Esophagus (tissue), 2 donors: ENCODE results near the gene TMEM25. TPM values are rescaled to one million over a fixed set of nuclear protein-coding genes. Genes with fewer than 3 reads are reported as not detected.

ENCODE experiments used
- H3K27ac ChIP-seq, 2 donors: one replicate each; pipeline ENCODE4 v1.5.1; 2013; ENCODE audit warnings: low read depth in 2 of 2, mild to moderate bottlenecking in 2 of 2, inconsistent platforms in 1 of 2, low read length in 1 of 2, moderate library complexity in 1 of 2
- H3K27me3 ChIP-seq, 2 donors: one replicate each; pipeline ENCODE4 v1.6.1; 2013; ENCODE audit warnings: low read length in 2 of 2, control low read depth in 1 of 2, mild to moderate bottlenecking in 1 of 2; ENCODE audit not compliant: insufficient read depth in 2 of 2, control insufficient read depth in 1 of 2
- H3K36me3 ChIP-seq, 2 donors: one replicate each; pipeline ENCODE4 v1.6.1; 2013; ENCODE audit warnings: low read length in 1 of 2; ENCODE audit not compliant: control insufficient read depth in 2 of 2, insufficient read depth in 2 of 2
- H3K4me1 ChIP-seq, 2 donors: one replicate each; pipeline ENCODE4 v1.6.1; 2013; ENCODE audit warnings: low read length in 1 of 2; ENCODE audit not compliant: control insufficient read depth in 2 of 2, insufficient read depth in 2 of 2
- H3K4me3 ChIP-seq, 2 donors: one replicate each; pipeline ENCODE4 v1.5.1; 2013; ENCODE audit warnings: low read length in 2 of 2, mild to moderate bottlenecking in 2 of 2, low read depth in 1 of 2, moderate library complexity in 1 of 2
- H3K9me3 ChIP-seq, 2 donors: one replicate each; pipeline ENCODE4 v1.6.1; 2013; ENCODE audit warnings: mild to moderate bottlenecking in 2 of 2, low read depth in 1 of 2, low read length in 1 of 2, moderate library complexity in 1 of 2; ENCODE audit not compliant: control insufficient read depth in 2 of 2, insufficient read depth in 1 of 2
- WGBS, 2 donors: extraction: QIAGEN DNeasy Blood & Tissue Kit; methylation state at CpG; one replicate each; pipeline ENCODE4 v1.1.7; 2013; 5-methylcytosine and 5-hydroxymethylcytosine counted together
- polyA plus RNA-seq, 2 donors: library from polyadenylated mRNA; stranded (reverse); fragments of 200-250 nt; gene quantifications; one replicate each; pipeline ENCODE4 v1.2.3, GENCODE V29; 2013
- donor health status: healthy with polysubstance abuse.
- donor health status: Bipolar disorder and iron deficiency.

The TMEM25 gene
- polyA plus RNA-seq, 2 donors: 5.3 to 6.0 TPM

GRCh38 chr11:118537409-118537980, 6.5 kb downstream of the TMEM25 start:
- WGBS, 2 donors: 83 to 84% methylated on average over 6 of the region's 6 CpGs
- no peaks in the 10 kb centered on the region for H3K4me1 ChIP-seq
- no peaks in the 10 kb centered on the region for H3K9me3 ChIP-seq
- H3K4me3 ChIP-seq: no peak overlapping the region
- no peak overlapping the region for H3K27ac ChIP-seq
- H3K36me3 ChIP-seq: peaks cover 0 to 9% of the 10 kb centered on the region in 2 donors
- no peaks in the 10 kb centered on the region for H3K27me3 ChIP-seq

DNA sequence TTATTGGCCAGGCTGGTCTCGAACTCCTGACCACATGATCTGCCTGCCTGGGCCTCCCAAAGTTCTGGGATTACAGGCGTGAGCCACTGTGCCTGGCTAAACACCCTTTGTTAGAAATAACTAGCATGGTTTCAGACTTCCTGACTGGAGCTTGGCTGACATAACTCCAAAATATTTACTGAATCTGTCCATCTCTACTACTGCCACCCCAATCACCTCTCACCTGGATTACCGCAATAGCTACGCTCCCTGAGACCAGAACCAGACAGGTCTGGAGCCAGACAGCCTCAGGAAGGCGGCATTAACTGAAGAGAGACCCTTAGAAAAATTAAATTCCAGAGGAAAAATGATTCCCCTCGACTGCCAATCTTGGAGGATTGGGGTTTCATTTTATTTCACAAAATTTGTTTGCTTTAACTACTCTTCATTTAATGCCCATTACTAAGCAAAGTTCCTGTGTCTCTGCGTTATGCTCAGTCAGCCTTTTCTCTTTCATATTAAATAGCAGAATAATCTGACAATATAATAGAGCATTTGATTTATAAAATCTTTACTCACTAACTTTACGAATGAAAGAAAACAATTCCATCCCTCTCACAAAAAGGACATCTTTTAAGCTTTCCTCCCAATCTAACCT, 13.1 kb downstream of the TMEM25 start:
- 90 to 92% methylated on average over 8 of the region's 8 CpGs for WGBS, 2 donors
- Histone ChIP-seq H3K4me1 (no peaks in the 10 kb centered on the region), H3K27ac (no peak overlapping the region), H3K4me3 (no peak overlapping the region), H3K9me3 (no peaks in the 10 kb centered on the region), H3K27me3 (no peaks in the 10 kb centered on the region), H3K36me3 (peaks cover 0 to 6% of the 10 kb centered on the region in 2 donors)

- Histone ChIP-seq H3K27ac (no peak overlapping the region), H3K4me1 (no peaks in the 10 kb centered on the region), H3K27me3 (no peaks in the 10 kb centered on the region), H3K4me3 (no peak overlapping the region), H3K36me3 (peaks cover 0 to 6% of the 10 kb centered on the region in 2 donors), H3K9me3 (no peaks in the 10 kb centered on the region)
- WGBS, 2 donors: 85 to 92% methylated on average over 3 of the region's 3 CpGs
Measured at GRCh38 chr11:118544647-118545010, 13.6 kb downstream of the TMEM25 start.

GRCh38 chr11:118545533-118545932, 14.5 kb downstream of the TMEM25 start:
- Histone ChIP-seq H3K27me3 (no peaks in the 10 kb centered on the region), H3K9me3 (no peaks in the 10 kb centered on the region), H3K27ac (no peak overlapping the region), H3K4me3 (no peak overlapping the region), H3K4me1 (no peaks in the 10 kb centered on the region), H3K36me3 (peaks cover 0 to 6% of the 10 kb centered on the region in 2 donors)
- WGBS, 2 donors: 73 to 86% methylated on average over 5 of the region's 5 CpGs

DNA sequence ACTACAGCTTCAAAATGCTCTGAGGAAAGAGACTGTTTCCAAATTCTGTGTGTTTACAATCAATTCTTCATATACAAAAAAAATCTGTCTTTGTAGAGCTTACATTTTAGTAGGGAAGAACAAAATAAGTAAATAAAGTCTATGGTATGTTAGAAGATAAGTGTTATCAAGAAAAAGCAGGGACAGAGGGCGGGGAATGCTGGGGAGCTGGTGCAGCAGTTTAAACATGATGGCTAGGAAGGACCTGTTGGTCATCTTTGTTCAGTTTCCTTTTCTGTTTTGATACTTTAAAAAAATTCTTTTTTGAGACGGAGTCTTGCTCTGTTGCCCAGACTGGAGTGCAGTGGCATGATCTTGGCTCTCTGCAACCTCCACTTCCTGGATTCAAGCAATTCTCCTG, 16.1 kb downstream of the TMEM25 start:
- peaks cover 3 to 6% of the 10 kb centered on the region in 2 donors for H3K36me3 ChIP-seq
- no peaks in the 10 kb centered on the region for H3K9me3 ChIP-seq
- H3K27ac ChIP-seq: no peak overlapping the region
- H3K27me3 ChIP-seq: no peaks in the 10 kb centered on the region
- H3K4me1 ChIP-seq: no peaks in the 10 kb centered on the region
- H3K4me3 ChIP-seq: no peak overlapping the region
- 88 to 93% methylated on average over 2 of the region's 2 CpGs for WGBS, 2 donors

DNA sequence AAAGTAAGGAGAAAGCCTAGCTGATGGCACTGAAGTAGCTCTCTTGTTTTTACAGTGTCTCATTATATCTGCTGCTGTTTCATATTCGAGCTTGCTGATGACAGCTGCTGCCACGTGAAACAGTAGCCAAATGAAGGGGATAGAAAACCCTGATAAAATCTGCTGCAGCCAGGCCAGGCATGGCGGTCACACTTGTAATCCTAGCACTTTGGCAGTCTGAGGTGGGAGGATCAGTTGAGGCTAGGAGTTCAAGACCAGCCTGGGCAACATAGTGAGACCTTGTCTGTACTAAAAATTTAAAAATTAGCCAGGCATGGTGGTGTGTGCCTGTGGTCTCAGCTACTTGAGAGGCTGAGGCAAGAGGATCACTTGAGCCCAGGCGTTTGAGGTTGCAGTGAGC, 21.3 kb downstream of the TMEM25 start:
- H3K36me3 ChIP-seq: peaks cover 6% of the 10 kb centered on the region in 2 donors
- no peaks in the 10 kb centered on the region for H3K27me3 ChIP-seq
- H3K4me3 ChIP-seq: no peak overlapping the region
- H3K27ac ChIP-seq: no peak overlapping the region
- 87 to 88% methylated on average over 4 of the region's 4 CpGs for WGBS, 2 donors
- H3K4me1 ChIP-seq: no peaks in the 10 kb centered on the region
- no peaks in the 10 kb centered on the region for H3K9me3 ChIP-seq

DNA sequence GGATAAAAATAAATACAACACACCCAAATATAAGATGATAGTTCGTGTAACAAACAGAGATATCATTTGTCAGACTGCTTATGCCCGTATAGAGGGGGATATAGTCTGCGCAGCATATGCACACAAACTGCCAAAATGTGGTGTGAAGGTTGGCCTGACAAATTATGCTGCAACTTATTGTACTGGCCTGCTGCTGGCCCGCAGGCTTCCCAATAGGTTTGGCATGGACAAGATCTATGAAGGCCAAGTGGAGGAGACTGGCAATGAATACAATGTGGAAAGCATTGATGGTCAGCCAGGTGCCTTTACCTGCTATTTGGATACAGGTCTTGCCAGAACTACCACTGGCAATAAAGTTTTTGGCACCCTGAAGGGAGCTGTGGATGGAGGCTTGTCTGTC, 29.8 kb downstream of the TMEM25 start:
- H3K4me3 ChIP-seq: no peak overlapping the region
- H3K36me3 ChIP-seq: peaks cover 0 to 3% of the 10 kb centered on the region in 2 donors
- no peaks in the 10 kb centered on the region for H3K9me3 ChIP-seq
- WGBS, 2 donors: 89 to 90% methylated on average over 4 of the region's 4 CpGs
- H3K27me3 ChIP-seq: no peaks in the 10 kb centered on the region
- peaks cover 2 to 3% of the 10 kb centered on the region in 2 donors for H3K4me1 ChIP-seq
- H3K27ac ChIP-seq: no peak overlapping the region

GRCh38 chr11:118565051-118565450, 34.1 kb downstream of the TMEM25 start:
- H3K4me3 ChIP-seq: peak overlapping the region; percentile 19 to 71
- H3K27ac ChIP-seq: peak overlapping the region; percentile 66 to 76
- H3K27me3 ChIP-seq: no peaks in the 10 kb centered on the region
- no peaks in the 10 kb centered on the region for H3K9me3 ChIP-seq
- 24 to 41% methylated on average over 5 of the region's 5 CpGs for WGBS, 2 donors
- peaks cover 2 to 3% of the 10 kb centered on the region in 2 donors for H3K4me1 ChIP-seq
- H3K36me3 ChIP-seq: no peaks in the 10 kb centered on the region

- H3K9me3 ChIP-seq: no peaks in the 10 kb centered on the region
- H3K27ac ChIP-seq: no peak overlapping the region
- no peaks in the 10 kb centered on the region for H3K27me3 ChIP-seq
- H3K4me1 ChIP-seq: peaks cover 2 to 5% of the 10 kb centered on the region in 2 donors
- H3K36me3 ChIP-seq: no peaks in the 10 kb centered on the region
- H3K4me3 ChIP-seq: no peak overlapping the region
- WGBS, 2 donors: 85% methylated on average over 2 of the region's 2 CpGs
Measured at GRCh38 chr11:118569670-118570069, 38.7 kb downstream of the TMEM25 start.

DNA sequence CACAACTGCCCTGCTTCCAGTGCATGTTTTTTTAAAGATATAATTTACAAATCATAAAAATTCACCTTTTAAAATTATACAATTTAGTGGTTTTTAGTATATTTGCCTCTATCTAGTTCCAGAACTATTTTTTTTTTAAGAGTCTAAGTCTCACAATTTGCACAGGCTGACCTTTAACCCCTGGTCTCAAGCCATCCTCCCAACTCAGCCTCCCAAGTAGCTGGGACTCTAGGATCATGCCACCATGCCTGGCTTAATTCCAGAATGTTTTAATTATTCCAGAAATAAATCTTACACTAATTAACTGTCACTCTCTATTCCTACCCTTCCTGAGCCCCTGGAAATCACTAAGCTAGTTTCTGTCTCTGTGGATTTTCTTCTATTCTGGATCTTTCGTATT, 39.8 kb downstream of the TMEM25 start:
- Histone ChIP-seq H3K27ac (no peak overlapping the region), H3K9me3 (no peaks in the 10 kb centered on the region), H3K4me1 (peaks cover 0 to 2% of the 10 kb centered on the region in 2 donors), H3K4me3 (no peak overlapping the region), H3K27me3 (no peaks in the 10 kb centered on the region), H3K36me3 (no peaks in the 10 kb centered on the region)
- 97% methylated on average over 1 of the region's 1 CpG for WGBS, 2 donors
